ENCODE data around the gene STIL.
"Not testable (repeated sequence)": the region's sequence is repeated elsewhere in the genome, so short reads cannot be mapped to it uniquely, and the experiment has no call there.

STIL gene

DNA sequence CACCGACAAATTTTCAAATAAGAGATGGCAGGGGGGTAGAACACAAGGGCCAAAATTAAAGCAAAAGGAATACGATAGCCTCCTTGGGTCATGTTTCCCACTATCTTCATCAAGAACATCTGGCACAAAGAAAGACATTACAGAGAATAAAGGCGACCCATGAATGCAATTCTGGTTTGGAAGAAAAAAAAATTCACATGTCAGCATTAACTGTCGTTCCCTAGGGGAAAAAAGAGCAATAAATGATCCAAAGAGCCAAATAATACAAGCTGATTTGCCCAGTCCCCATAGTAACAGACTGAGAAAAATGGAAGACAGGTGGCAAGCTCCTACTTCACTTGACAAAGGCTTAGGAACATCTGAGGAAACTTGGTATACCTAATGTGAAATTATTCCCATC, 4.5 kb downstream of the STIL start:
- DNase-seq (ENCODE audit: low read depth): no peak
- no peak overlapping the region for H3K4me3 ChIP-seq (ENCODE audit: low read depth, low read length)
- no peak for TF ChIP-seq POLR2A (IDR thresholded peaks at IDR 0.05; ENCODE audit: extremely low read depth, insufficient read length)
- TF ChIP-seq, protein P1, sequence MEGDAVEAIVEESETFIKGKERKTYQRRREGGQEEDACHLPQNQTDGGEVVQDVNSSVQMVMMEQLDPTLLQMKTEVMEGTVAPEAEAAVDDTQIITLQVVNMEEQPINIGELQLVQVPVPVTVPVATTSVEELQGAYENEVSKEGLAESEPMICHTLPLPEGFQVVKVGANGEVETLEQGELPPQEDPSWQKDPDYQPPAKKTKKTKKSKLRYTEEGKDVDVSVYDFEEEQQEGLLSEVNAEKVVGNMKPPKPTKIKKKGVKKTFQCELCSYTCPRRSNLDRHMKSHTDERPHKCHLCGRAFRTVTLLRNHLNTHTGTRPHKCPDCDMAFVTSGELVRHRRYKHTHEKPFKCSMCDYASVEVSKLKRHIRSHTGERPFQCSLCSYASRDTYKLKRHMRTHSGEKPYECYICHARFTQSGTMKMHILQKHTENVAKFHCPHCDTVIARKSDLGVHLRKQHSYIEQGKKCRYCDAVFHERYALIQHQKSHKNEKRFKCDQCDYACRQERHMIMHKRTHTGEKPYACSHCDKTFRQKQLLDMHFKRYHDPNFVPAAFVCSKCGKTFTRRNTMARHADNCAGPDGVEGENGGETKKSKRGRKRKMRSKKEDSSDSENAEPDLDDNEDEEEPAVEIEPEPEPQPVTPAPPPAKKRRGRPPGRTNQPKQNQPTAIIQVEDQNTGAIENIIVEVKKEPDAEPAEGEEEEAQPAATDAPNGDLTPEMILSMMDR (IDR thresholded peaks at IDR 0.05; ENCODE audit: low read depth, low read length): no peak
- TF ChIP-seq MYC (IDR thresholded peaks at IDR 0.05; ENCODE audit: low read depth, low read length): no peak
- TF ChIP-seq, protein P2, sequence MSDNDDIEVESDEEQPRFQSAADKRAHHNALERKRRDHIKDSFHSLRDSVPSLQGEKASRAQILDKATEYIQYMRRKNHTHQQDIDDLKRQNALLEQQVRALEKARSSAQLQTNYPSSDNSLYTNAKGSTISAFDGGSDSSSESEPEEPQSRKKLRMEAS (IDR thresholded peaks at IDR 0.05; ENCODE audit: low read depth, low read length): no peak

DNA sequence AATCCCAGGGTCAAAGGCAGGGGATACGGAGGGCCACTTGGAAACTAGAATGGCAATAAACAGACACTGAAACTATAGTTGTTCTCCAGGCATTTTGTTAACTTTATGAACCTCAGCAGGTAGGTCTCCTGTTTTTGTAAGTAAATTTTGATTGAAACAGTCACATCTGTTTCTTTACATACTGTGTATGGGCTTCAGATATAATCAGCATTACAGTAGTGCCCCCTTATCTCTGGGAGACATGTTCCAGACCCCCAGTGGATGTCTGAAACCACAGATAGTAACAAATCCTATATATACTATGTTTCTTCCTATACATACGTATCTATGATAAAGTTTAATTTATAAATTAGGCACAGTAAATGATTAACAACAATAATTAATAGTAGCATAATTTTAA, 11.5 kb downstream of the STIL start:
- TF ChIP-seq, protein P1 (IDR thresholded peaks at IDR 0.05; ENCODE audit: low read depth, low read length): no peak
- TF ChIP-seq MYC (IDR thresholded peaks at IDR 0.05; ENCODE audit: low read depth, low read length): no peak
- TF ChIP-seq, protein P2 (IDR thresholded peaks at IDR 0.05; ENCODE audit: low read depth, low read length): no peak
- TF ChIP-seq POLR2A (IDR thresholded peaks at IDR 0.05; ENCODE audit: extremely low read depth, insufficient read length): no peak
- H3K4me3 ChIP-seq (ENCODE audit: low read depth, low read length): no peak overlapping the region
- no peak for DNase-seq (ENCODE audit: low read depth)

DNA sequence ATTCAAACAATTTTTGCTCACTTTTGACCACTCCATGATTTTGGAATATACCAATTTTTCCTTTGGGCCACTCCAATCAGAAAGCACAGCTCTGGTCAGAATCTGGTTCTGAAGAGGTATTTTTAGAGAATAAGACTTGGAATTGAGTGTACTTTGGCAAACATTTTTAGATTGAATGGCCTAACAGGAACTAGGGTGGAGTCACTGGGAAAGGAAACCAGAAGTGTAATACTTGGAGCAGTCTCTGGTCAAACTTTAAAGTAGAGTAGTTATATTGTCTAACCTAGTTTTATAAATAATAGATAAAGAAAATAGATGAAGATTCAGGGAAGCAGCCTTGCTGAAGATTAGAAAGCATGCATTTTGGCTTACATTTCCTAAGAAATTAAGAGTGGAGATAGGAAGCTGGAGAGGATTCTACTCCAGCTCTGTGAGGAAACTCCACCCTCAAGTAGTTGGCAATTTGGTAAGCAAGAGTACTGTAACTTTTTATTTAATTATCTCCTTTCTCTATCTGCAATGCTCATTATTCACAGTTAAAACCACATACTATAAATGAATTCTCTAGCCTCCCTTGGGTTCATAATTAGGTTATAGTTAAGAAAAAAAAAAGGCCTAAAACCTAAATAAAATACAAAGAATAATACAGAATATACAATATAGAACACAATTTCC, 15.8 kb downstream of the STIL start:
- no peak for DNase-seq (ENCODE audit: low read depth)
- no peak overlapping the region for H3K4me3 ChIP-seq (ENCODE audit: low read depth, low read length)
- TF ChIP-seq, protein P2 (IDR thresholded peaks at IDR 0.05; ENCODE audit: low read depth, low read length): no peak
- TF ChIP-seq, protein P1 (IDR thresholded peaks at IDR 0.05; ENCODE audit: low read depth, low read length): no peak
- TF ChIP-seq MYC (IDR thresholded peaks at IDR 0.05; ENCODE audit: low read depth, low read length) (no peak), POLR2A (IDR thresholded peaks at IDR 0.05; ENCODE audit: extremely low read depth, insufficient read length) (no peak)

DNA sequence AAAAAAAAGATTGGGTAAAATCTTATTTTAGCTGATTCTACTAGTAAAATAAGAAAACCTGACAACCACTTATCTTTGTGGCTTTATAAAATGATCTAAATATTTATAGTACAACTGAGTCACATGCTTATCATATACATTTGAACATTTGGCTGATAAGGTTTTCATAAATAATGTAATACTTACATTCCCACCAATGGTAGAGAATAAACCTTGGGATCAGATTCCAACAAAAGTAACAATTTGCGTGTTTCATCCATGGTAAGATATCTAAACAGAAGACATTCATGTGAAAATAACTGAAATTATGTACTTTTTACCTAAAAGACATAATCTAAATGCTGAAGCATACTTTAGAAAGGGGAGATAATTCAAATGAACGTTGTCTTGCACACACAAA, 18.4 kb downstream of the STIL start:
- no peak overlapping the region for H3K4me3 ChIP-seq (ENCODE audit: low read depth, low read length)
- TF ChIP-seq, protein P2 (IDR thresholded peaks at IDR 0.05; ENCODE audit: low read depth, low read length): no peak
- TF ChIP-seq POLR2A (IDR thresholded peaks at IDR 0.05; ENCODE audit: extremely low read depth, insufficient read length) (no peak), MYC (IDR thresholded peaks at IDR 0.05; ENCODE audit: low read depth, low read length) (no peak)
- TF ChIP-seq, protein P1 (IDR thresholded peaks at IDR 0.05; ENCODE audit: low read depth, low read length): no peak
- no peak for DNase-seq (ENCODE audit: low read depth)

DNA sequence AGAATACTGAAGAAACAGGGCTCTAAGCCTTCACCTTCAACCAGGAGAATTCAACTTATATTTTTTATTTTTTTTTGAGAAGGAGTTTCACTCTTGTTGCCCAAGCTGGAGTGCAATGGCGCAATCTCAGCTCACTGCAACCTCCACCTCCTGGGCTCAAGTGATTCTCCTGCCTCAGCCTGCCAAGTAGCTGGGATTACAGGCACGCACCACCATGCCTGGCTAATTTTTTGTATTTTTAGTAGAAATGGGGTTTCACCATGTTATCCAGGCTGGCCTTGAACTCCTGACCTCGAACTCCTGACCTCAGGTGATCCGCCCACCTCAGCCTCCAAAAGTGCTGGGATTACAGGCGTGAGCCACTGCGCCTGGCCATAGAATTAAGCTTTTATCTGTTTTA, 19.1 kb downstream of the STIL start:
- H3K4me3 ChIP-seq (ENCODE audit: low read depth, low read length); DNase-seq (ENCODE audit: low read depth): not testable (repeated sequence)

DNA sequence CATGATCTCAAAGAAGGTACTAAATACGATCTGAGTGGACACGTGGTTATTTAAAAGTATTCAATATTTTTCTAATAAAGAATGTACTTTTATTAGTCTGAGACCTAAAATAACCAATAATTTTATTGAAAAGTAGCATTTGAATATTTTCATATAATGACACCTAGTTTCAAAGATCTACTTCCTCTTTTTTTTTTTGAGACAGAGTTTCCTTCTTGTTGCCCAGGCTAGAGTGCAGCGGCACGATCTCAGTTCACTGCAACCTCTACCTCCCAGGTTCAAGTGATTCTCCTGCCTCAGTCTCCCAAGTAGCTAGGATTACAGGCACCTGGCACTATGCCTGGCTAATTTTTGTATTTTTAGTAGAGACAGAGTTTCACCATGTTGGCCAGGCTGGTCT, 25.8 kb downstream of the STIL start:
- H3K4me3 ChIP-seq (ENCODE audit: low read depth, low read length); DNase-seq (ENCODE audit: low read depth): not testable (repeated sequence)

DNA sequence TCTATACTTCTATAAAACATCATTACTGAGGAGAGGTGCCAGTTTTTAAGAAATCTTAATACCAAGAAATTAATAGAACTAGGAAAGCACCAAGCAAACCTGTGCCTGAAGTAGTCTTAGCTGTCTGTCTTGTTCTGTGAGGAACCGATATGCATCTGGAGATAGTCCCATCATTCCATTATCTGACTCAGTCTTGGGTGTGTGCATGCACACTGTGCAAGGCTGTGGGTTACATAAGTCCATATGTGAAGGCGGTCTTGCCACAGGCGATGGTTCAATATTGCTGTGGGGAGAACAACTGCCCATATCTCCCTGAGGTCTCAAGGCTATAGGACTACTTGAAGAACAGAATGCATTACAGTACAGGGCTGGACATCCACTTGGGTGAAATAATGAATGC, 33.8 kb downstream of the STIL start:
- TF ChIP-seq POLR2A (IDR thresholded peaks at IDR 0.05; ENCODE audit: extremely low read depth, insufficient read length): no peak
- TF ChIP-seq MYC (IDR thresholded peaks at IDR 0.05; ENCODE audit: low read depth, low read length): no peak
- TF ChIP-seq, protein P2 (IDR thresholded peaks at IDR 0.05; ENCODE audit: low read depth, low read length): no peak
- TF ChIP-seq, protein P1 (IDR thresholded peaks at IDR 0.05; ENCODE audit: low read depth, low read length): no peak
- DNase-seq (ENCODE audit: low read depth): no peak
- H3K4me3 ChIP-seq (ENCODE audit: low read depth, low read length): no peak overlapping the region
